ENCODE measurements around the gene RFX1.

RFX1 gene

DNA sequence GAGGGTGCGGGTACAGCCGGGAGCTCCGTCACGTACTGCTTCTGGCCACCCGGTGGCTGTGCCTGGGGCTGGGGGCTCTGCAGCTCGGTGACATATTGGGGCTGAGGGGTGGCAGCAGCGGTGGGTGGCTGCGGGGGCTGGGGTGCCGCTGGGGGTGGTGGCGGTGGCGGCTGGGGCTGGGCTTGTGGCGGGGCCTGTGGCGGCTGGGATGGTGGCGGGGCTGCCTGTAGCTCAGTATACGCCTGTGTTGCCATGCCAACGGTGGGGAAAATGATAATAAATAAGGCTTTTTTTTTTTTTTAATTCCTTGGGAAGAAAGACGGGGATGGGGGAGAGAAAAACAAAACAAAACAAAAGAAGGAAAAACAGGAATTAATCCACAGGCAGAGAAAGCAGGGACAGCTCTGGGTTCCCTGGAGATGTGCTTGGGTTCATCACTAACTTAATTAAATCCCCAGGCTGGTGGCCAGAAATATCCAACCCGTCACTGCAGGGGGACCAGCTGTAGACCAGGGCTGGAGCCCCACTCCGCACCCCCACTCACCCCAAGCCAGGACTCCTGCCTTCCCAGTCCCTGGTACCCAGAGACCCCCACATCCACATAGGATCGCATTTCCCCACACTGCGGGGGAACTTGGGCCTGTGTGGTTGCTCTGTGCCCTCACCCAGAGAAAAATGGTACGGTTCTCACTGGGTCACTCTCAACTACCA is 12.4 kb downstream of the RFX1 start:
- DNase-seq, result no peak
- no peaks in the 10 kb centered on the region for H3K36me3 ChIP-seq (replicated peaks; ENCODE audit: insufficient read depth, low read length)
- no peaks in the 10 kb centered on the region for H3F3A ChIP-seq (ENCODE audit: insufficient read depth, low read length)
- no peak overlapping the region for H2AFZ ChIP-seq (ENCODE audit: low read length)
- H3K4me1 ChIP-seq (ENCODE audit: low read length), result no peaks in the 10 kb centered on the region
- no peak for TF ChIP-seq EZH2phosphoT487 (IDR thresholded peaks at IDR 0.05; ENCODE audit: low read length)
- no peak for TF ChIP-seq EZH2 (optimal IDR thresholded peaks at IDR 0.05; ENCODE audit: low read depth, low read length)
- TF ChIP-seq, protein P1, sequence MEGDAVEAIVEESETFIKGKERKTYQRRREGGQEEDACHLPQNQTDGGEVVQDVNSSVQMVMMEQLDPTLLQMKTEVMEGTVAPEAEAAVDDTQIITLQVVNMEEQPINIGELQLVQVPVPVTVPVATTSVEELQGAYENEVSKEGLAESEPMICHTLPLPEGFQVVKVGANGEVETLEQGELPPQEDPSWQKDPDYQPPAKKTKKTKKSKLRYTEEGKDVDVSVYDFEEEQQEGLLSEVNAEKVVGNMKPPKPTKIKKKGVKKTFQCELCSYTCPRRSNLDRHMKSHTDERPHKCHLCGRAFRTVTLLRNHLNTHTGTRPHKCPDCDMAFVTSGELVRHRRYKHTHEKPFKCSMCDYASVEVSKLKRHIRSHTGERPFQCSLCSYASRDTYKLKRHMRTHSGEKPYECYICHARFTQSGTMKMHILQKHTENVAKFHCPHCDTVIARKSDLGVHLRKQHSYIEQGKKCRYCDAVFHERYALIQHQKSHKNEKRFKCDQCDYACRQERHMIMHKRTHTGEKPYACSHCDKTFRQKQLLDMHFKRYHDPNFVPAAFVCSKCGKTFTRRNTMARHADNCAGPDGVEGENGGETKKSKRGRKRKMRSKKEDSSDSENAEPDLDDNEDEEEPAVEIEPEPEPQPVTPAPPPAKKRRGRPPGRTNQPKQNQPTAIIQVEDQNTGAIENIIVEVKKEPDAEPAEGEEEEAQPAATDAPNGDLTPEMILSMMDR (IDR thresholded peaks at IDR 0.05; ENCODE audit: low read length), result no peak
- no peaks in the 10 kb centered on the region for H3K9me3 ChIP-seq (replicated peaks; ENCODE audit: insufficient read depth, low read length)
- peaks cover 10% of the 10 kb centered on the region; the same call in 1 of the 2 replicates for H3K79me2 ChIP-seq (ENCODE audit: low read length)
- no peak overlapping the region for H3K27ac ChIP-seq (ENCODE audit: low read length)
- H3K4me2 ChIP-seq (ENCODE audit: low read depth, low read length), result no peak overlapping the region
- H3K27me3 ChIP-seq (replicated peaks; ENCODE audit: insufficient read depth, low read length), result no peaks in the 10 kb centered on the region
- no peak overlapping the region for H3K9ac ChIP-seq (ENCODE audit: low read length)
- H3K9me2 ChIP-seq (replicated peaks; ENCODE audit: insufficient read depth, low read length), result no peaks in the 10 kb centered on the region
- no peaks in the 10 kb centered on the region for H4K20me1 ChIP-seq (ENCODE audit: insufficient read depth, low read length)
- no peak overlapping the region for H3K4me3 ChIP-seq (ENCODE audit: low read length)

DNA sequence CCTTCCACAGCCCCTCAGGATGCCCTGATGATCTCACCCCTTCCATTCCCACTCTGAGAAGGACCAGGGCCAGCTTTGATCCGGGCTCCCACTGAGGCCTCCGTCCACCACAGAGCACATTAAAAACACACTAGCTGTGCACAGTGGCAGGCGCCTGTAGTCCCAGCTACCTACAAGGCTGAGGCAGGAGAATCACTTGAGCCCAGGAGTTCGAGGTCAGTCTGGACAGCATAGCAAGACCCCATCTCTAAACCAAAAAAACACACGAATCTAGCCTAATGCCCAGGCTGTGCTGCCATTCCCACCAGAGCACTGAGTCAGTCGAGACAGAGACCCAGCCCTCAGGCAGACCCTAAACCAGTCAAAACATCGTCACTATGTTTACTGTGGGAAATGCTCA is 14.1 kb downstream of the RFX1 start:
- no peak overlapping the region for H3K27ac ChIP-seq (ENCODE audit: low read length)
- H3K9me2 ChIP-seq (replicated peaks; ENCODE audit: insufficient read depth, low read length), result no peaks in the 10 kb centered on the region
- peaks cover 7% of the 10 kb centered on the region for H3K4me1 ChIP-seq (ENCODE audit: low read length)
- no peaks in the 10 kb centered on the region for H3K79me2 ChIP-seq (ENCODE audit: low read length)
- H3K4me3 ChIP-seq (ENCODE audit: low read length), result no peak overlapping the region
- 0 out of 2 replicates have a peak, but pooled peaks cover under 1% of the 10 kb centered on the region for H3F3A ChIP-seq (ENCODE audit: insufficient read depth, low read length)
- H4K20me1 ChIP-seq (ENCODE audit: insufficient read depth, low read length), result no peaks in the 10 kb centered on the region
- H3K9me3 ChIP-seq (replicated peaks; ENCODE audit: insufficient read depth, low read length), result no peaks in the 10 kb centered on the region
- no peak overlapping the region for H2AFZ ChIP-seq (ENCODE audit: low read length)
- H3K4me2 ChIP-seq (ENCODE audit: low read depth, low read length), result no peak overlapping the region
- no peaks in the 10 kb centered on the region for H3K27me3 ChIP-seq (replicated peaks; ENCODE audit: insufficient read depth, low read length)
- TF ChIP-seq EZH2phosphoT487 (IDR thresholded peaks at IDR 0.05; ENCODE audit: low read length) (no peak), EZH2 (optimal IDR thresholded peaks at IDR 0.05; ENCODE audit: low read depth, low read length) (no peak)
- TF ChIP-seq, protein P1 (IDR thresholded peaks at IDR 0.05; ENCODE audit: low read length), result no peak
- DNase-seq, result no peak
- H3K36me3 ChIP-seq (replicated peaks; ENCODE audit: insufficient read depth, low read length), result no peaks in the 10 kb centered on the region
- no peak overlapping the region for H3K9ac ChIP-seq (ENCODE audit: low read length)

DNA sequence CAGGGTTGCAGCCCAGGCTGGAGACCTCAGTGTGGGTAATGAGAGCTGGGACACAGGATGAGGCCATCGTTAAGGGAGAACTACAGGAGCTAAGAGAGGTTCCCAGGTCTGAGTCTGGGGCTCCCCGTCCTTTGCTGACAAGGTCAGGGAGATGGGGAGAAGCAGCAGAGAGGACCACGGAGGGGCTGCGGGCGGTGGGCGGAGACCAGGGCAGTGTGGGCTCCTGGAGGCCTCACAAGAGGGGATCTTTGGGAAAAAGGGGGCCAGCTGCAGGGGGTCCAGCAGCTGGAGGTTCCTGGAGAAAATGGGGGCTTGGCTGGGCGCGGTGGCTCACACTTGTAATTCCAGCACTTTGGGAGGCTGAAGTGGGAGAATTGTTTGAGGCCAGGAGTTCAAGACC is 16.0 kb downstream of the RFX1 start:
- H3K36me3 ChIP-seq (replicated peaks; ENCODE audit: insufficient read depth, low read length), result no peaks in the 10 kb centered on the region

More for the DNA sequence above, 16.0 kb downstream of the RFX1 start:
- Histone ChIP-seq H3K4me3 (ENCODE audit: low read length) (no peak overlapping the region), H3F3A (ENCODE audit: insufficient read depth, low read length) (peaks cover 18% of the 10 kb centered on the region), H3K9me3 (replicated peaks; ENCODE audit: insufficient read depth, low read length) (no peaks in the 10 kb centered on the region), H3K4me2 (ENCODE audit: low read depth, low read length) (no peak overlapping the region), H3K27ac (ENCODE audit: low read length) (no peak overlapping the region), H4K20me1 (ENCODE audit: insufficient read depth, low read length) (no peaks in the 10 kb centered on the region), H2AFZ (ENCODE audit: low read length) (no peak overlapping the region), H3K27me3 (replicated peaks; ENCODE audit: insufficient read depth, low read length) (no peaks in the 10 kb centered on the region), H3K79me2 (ENCODE audit: low read length) (no peaks in the 10 kb centered on the region), H3K4me1 (ENCODE audit: low read length) (peaks cover 22% of the 10 kb centered on the region), H3K9me2 (replicated peaks; ENCODE audit: insufficient read depth, low read length) (no peaks in the 10 kb centered on the region), H3K9ac (ENCODE audit: low read length) (no peak overlapping the region)
- no peak for TF ChIP-seq EZH2phosphoT487 (IDR thresholded peaks at IDR 0.05; ENCODE audit: low read length)
- TF ChIP-seq EZH2 (optimal IDR thresholded peaks at IDR 0.05; ENCODE audit: low read depth, low read length), result no peak
- TF ChIP-seq, protein P1 (IDR thresholded peaks at IDR 0.05; ENCODE audit: low read length), result no peak
- no peak for DNase-seq

Data from MM.1S (cell line).